C4-2B (cell line): ENCODE results near the gene C11orf86.
"Not testable (repeated sequence)": the region's sequence is repeated elsewhere in the genome, so short reads cannot be mapped to it uniquely, and the experiment has no call there.

ENCODE experiments used
- ZFX ChIP-seq: fragments of 450-650 bp; IDR thresholded peaks from 2 replicates; pipeline ENCODE4 v1.6.1; 2017
- TF ChIP-seq, protein P1 (sequence below): fragments of 450-650 bp; conservative IDR thresholded peaks from 2 replicates; pipeline ENCODE4 v1.5.1; 2017; ENCODE audit warnings: mild to moderate bottlenecking

DNA sequence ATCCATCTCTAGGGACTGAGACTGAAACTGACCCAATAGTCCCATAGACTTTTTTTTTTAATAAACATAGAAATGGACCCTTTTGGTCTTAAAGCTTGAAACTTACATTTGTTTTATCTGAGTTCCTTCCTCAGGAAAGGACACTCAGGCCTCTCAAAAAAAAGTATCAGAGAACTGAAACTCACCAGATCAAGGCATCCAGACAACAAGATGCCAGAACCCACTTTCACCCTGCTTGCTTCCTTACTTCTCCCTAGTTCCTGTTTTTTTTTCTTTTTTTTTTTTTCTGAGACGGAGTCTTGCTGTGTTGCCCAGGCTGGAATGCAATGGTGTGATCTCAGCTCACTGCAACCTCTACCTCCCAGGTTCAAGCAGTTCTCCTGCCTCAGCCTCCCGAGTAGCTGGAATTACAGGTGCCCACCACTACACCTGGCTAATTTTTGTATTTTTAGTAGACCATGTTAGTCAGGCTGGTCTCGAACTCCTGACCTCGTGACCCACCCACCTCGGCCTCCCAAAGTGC is 13.4 kb upstream of the C11orf86 start:
- TF ChIP-seq, protein P1, sequence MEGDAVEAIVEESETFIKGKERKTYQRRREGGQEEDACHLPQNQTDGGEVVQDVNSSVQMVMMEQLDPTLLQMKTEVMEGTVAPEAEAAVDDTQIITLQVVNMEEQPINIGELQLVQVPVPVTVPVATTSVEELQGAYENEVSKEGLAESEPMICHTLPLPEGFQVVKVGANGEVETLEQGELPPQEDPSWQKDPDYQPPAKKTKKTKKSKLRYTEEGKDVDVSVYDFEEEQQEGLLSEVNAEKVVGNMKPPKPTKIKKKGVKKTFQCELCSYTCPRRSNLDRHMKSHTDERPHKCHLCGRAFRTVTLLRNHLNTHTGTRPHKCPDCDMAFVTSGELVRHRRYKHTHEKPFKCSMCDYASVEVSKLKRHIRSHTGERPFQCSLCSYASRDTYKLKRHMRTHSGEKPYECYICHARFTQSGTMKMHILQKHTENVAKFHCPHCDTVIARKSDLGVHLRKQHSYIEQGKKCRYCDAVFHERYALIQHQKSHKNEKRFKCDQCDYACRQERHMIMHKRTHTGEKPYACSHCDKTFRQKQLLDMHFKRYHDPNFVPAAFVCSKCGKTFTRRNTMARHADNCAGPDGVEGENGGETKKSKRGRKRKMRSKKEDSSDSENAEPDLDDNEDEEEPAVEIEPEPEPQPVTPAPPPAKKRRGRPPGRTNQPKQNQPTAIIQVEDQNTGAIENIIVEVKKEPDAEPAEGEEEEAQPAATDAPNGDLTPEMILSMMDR, result not testable (repeated sequence)
- TF ChIP-seq ZFX, result not testable (repeated sequence)
